HuH-7.5 (cell line): ENCODE results near the gene NBEA.
"Not testable (repeated sequence)": the region's sequence is repeated elsewhere in the genome, so short reads cannot be mapped to it uniquely, and the experiment has no call there.

Experiments used
- DNase-seq: peaks from one replicate; pipeline ENCODE4 v3.0.0; 2011; ENCODE audit warnings: low spot score

Gene NBEA

DNA sequence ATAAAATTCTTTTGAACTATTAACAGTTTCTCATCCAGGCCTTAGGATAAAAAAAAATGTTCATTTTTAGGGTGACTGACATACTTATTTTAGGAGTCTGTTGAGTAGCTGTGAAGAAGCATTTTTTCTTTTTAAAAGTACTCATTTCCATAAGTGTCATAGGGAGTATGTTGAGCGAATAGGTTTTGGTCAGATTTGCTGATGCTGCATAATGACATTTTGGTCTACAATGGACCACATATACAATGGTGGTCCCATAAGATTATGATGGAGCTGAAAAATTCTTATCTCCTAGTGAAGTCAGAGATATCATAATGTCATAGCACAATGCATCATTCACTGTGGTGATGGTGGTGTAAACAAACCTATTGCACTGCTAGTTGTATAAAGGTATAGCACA, 17.4 kb downstream of the NBEA start:
- no peak for DNase-seq

DNA sequence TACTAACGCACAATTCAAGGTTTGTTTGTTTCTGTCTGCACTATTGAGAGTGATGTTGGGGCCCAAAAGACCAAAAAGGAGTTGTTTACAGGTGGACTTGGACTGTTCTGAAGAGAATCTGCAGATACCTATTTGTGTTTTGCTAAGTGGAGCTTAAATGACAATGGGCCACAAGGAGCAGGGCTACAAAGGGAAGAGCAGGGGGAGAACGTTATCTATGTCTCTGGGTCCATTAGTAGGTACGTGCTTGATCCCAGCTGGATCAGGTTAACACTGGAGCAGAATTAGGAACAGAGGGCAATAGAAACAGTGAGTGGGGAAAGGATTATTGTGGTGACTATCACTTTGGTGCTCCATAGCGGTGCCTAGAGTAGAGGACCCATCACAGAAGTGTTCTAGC, 22.5 kb downstream of the NBEA start:
- no peak for DNase-seq

DNA sequence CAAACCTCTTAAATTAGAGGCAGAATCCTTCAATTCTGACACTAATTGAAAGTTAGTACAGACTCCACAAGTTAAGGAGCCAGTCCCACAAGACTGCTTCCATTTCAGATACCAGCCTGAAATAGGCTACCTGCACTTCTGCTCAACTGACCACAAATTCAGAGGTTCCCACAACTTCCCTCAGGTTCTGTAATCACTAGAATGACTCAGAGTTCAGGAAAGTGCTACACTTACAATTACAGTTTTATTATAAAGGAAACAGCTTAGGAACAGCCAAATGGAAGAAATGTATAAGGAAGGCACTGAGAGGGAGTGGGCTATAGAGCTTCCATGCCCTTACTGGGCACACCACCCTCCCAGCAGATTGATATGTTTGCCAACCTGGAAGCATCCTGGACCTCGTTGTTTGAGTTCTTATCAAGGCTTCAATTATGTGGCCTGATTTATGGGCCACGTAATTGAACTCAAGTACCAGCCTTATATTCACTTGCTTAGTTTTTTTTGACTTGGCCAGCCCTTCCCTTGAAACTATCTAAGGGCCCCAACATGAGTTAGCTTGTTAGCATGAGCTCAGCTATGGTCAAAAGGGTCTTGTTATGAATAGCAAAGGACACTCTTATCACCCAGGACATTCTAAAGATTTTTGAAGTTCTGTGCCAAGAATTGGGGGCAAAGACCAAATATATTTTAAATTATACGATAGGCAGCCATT, 25.9 kb downstream of the NBEA start:
- DNase-seq, result no peak

DNA sequence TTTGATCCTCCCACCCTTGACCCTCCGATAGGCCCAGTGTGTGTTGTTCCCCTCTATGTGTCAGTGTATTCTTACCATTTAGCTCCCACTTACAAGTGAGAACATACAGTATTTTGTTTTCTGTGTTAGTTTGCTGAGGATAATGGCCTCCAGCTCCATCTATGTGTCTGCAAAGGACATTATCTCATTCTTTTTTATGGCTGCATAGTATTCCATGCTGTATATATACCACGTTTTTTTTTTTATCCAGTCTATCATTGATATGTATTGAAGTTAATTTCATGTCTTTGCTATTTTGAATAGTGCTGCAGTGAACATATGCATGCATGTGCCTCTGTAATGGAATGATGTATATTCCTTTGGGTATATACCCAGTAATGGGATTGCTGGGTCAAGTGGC, 27.5 kb downstream of the NBEA start:
- not testable (repeated sequence) for DNase-seq

DNA sequence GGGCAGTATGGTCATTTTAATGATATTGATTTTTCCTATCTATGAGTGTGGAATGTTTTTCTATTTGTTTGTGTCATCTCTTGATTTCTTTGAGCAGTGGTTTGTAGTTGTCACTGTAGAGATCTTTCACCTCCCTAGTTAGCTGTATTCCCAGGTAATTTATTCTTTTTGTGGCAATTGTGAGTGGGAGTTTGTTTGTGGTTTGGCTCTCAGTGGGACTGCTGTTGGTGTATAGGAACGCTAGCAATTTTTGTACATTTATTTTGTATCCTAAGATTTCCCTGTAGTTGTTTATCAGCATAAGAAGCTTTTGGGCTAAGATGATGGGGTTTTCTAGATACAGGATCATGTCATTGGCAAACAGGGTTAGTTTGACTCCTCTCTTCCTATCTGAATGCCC, 28.9 kb downstream of the NBEA start:
- no peak for DNase-seq

DNA sequence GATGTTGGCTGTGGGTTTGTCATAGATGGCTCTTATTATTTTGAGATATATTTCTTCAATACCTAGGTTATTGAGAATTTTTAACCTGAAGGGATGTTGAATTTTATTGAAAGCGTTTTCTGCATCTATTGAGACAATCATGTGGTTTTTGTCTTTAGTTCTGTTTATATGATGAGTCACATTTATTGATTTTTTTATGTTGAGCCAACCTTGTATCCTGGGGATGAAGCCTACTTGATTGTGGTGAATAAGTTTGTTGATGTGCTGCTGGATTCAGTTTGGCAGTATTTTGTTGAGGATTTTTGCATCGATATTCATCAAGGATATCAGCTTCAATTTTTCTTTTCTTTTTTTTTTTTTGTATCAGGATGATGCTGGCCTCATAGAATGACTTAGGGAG, 29.4 kb downstream of the NBEA start:
- no peak for DNase-seq

DNA sequence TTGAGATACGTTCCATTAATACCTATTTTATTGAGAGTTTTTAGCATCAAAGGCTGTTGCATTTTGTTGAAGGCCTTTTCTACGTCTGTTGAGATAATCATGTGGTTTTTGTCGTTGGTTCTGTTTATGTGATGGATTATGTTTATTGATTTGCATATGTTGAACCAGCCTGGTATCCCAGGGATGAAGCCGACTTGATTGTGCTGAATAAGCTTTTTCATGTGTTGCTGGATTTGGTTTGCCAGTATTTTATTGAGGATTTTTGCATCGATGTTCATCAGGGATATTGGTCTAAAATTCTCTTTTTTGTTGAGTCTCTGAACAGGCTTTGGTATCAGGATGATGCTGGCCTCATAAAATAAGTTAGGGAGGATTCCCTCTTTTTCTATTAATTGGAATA, 43.1 kb downstream of the NBEA start:
- DNase-seq, result not testable (repeated sequence)

DNA sequence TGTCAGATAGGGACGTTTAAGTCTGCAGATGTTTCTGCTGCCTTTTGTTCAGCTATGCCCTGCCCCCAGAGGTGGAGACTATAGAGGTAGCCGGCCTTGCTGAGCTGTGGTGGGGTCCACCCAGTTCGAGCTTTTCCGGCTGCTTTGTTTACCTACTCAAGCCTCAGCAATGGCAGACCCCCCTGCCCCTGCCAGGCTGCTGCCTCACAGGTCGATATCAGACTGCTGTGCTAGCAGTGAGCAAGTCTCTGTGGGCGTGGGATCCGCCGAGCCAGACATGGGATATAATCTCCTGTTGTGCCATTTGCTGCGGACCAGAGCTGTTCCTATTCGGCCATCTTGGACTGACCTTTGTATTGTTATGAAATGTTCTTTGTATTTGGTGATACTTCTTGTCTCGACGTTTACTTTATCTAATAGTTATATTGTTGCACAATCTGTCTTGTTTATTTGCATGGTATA, 46.3 kb downstream of the NBEA start:
- DNase-seq, result no peak

DNA sequence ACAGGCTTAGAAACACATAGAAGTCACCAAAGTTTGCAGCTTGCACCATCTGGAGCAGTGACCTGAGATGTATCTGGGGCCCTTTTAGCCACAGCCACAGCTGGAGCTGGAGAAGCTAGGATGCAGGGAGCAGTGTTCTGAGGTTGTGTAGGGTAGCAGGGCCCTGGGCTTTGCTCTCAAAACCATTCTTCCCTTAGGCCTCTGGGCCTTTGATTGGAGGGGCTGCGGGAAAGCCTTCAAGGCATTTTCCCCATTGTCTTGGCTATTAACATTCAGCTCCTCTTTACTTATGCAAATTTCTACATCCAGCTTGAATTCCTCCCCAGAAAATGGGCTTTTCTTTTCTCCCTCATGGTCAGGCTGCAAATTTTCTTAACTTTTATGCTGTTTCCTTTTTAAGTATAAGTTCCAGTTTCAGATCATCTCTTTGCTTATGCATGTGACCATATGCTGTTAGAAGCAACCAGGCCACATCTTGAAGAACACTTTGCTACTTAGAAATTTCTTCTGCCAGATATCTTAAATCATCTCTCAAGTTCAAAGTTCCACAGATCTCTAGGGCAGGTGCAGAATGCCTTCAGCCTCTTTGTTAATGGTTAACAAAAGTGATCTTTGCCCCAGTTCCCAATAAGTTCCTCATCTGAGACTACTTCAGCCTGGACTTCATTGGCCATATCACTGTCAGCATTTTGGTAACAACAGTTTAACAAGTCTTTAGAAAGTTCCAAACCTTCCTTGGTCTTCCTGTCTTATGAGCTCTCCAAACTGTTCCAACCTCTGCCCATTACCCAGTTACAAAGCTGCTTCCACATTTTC, 48.5 kb downstream of the NBEA start:
- no peak for DNase-seq

DNA sequence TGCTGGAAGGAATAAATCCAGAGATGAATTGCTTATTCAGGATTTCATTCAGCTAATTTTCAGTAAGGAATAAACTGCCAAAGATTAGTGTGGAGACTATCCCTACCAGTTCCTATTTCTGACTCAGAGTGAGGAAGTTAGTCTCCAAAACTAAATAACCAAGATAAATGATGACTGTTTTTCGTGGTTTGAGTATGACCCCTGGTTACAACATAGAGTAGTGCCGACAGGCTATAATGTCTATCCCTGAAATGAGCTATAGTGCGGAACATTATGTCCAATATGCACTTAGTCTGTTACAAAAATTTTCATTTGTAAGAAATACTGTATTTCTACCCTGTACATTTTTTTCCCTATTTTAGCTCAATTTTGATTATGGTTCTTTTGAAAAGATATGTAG, 51.4 kb downstream of the NBEA start:
- no peak for DNase-seq

DNA sequence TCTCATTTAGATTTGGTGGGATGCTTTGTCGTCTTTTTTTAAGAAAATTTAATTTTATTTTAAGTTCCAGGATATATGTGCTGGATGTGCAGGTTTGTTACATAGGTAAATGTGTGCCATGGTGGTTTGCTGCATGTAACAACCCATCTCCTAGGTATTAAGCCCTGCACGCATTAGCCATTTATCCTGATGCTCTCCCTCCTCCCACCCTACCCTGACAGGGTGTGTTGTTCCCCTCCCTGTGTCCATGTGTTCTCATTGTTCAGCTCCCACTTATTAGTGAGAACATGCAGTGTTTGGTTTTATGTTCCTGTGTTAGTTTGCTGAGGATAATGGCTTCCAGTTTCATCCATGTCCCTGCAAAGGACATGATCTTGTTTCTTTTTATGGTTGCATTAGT, 61.7 kb downstream of the NBEA start:
- not testable (repeated sequence) for DNase-seq

DNA sequence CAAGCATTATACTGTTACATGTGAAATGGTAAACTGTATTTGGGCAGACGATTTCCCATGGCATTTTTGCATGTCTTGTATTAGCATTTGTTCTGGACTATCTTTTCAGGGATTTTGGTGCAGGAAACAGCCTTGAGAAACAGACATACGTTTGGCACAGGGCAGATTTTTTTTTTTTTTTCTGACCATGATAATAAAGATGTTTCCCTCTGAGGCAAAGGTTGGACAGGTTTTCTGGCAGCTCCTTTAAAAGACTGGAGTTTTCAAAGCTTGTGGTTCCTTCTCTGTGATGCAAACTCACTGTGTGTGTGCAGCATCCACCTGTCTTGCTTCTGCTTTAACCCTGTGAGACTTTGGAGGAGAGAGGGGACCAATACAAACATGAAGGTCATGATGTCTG, 63.0 kb downstream of the NBEA start:
- DNase-seq, result no peak

DNA sequence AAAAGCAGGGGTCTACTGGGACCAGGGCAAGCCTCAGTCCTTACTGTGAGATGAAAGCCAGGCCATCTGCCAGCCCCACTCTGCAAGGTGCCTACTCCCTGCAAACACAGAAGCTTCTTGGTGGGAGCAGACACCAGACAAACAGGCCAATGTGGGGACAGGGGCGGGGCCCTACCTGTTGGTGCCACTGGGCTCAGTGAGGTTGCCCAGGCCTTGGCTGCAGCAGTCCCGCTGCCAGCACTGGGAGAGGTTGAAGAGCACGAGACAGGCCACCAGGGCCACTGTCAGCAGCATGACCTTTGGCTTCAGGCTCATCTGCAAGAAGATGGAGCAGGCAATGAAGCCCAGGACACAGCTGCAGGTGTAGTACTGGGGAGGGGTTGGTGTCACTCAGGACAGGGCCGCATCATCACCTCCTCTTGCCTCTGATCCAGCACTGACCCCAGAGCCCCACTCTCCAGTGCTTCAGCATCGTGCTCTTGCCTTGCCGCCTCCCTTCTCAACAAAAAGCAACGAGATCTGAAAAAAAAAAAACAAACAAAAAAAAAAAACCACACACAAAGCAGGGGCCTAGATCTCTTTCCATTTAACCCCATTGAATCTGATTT, 72.6 kb downstream of the NBEA start:
- DNase-seq, result no peak

DNA sequence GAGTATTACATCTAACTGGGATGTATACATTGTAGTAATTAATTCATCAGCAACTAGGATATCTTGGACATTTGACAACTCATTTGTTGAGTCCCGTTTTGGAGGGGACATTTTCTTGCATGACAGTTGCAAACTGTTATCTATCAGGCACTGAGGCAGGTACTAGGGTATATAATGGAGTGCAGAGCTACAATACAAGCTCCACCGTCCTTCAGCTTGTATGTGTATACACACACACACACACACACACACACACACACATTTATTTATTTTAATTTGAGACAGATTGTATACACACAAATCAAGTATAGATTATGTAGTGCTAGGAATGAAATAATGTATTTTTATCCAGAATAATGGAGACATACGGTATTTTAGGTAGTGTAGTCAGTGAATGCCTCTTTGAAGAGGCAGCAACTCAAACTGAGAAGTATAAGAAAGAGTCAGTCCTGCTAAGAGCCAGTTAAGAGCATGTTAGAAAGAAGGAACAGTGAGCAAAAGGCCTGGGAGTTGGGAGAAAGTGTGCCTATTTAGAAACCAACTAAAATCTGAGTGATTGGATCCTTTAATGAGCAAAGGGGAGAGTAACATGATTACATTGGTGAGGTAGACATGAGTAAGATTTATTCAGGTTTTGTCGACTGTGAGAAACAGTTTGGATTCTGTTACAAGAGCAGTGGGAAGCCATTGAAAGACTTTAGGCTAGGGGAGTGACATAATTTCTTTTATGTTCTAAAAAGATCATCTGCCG, 74.5 kb downstream of the NBEA start:
- no peak for DNase-seq

DNA sequence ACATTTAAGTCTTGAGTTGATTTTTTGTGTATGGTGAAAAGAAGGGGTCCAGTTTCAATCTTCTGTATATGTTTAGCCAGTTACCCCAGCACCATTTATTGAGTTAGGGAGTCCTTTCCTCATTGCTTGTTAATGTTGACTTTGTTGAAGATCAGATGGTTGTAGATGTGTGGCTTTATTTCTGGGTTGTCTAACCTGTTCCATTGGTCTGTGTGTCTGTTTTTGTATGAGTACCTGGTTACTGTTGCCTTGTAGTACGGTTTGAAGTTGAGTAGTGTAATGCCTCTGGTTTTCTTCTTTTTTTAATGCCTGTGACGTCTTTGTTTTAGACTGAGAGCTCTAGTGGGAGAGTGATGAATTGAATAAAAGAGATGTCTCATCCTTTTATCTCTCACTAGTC, 83.2 kb downstream of the NBEA start:
- no peak for DNase-seq

DNA sequence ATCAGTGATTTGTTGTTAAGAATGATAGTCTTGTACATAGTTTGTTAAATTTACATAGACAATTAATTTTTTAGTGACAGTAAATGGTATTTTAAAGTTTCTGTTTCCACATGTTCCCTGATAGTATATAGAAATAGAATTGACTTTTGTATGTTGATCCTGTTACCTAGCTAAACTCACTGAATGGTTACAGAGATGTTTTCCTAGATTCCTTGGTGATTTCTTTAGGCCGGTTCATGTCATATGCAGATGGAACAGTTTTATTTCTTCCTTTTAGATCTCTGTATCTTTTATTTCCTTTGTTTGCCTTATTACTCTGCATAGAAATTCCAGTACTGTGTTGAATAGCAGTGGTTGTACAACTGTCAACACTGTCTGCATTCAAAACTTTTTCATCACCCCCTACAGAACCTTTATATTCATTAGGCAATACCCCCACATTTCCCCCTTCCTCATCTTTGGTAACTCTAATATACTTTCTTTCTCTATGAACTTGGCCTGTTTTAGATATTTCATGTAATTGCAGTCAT, 86.3 kb downstream of the NBEA start:
- DNase-seq, result no peak

DNA sequence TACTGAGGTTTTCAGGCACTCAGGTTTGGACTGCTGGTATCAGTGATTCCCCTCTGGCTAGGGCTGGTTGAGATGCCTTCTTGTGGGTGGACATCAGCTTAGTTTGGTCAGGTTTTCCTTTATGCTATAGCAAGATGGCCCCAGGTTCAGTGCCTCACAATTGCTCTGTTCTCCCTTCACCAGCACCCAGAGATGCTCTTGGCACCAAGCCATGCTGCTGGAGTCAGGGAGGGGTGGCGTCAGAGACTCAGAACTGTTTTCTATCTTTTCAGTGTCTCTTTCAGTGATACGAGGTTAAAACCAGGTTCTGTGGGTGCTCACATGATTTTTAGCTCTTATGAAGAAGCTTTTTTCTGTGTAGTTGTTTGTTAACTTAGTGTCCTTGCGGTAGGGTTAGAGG, 96.9 kb downstream of the NBEA start:
- DNase-seq, result no peak

DNA sequence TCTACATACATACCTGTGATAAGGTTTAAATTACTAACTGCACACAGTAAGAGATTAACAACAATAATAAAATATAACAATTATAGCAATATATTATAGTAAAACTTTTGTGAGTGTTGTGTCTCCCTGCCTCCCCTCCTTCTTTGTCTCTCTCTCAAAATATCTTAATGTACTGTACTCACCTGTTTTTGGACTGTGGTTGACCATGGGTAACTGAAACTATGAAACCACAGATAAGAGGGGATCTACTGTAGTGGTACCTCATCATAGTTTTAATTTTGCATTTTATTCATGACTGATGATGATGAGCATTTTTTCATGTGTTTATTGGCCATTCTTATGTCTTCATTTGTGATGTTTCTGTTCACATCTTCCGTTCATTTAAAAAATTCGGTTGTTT, 104.5 kb downstream of the NBEA start:
- DNase-seq, result no peak

DNA sequence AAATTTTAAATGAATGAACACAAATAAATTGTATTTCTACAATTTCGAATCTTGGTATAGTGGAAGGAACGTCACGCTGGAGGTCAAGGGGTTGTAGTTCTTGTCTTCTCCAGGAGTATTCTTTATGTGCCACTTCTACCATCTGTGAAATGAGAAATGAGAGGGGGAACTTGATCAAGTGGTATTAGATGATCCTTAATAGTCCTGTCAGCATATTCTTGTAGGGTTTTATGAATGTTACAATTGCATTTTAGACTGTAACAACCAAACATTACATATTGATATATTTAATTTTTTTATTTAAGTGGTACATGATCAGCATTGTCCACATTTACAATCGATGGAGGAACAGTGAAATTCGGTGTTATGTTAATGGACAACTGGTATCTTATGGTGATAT, 113.6 kb downstream of the NBEA start:
- no peak for DNase-seq

DNA sequence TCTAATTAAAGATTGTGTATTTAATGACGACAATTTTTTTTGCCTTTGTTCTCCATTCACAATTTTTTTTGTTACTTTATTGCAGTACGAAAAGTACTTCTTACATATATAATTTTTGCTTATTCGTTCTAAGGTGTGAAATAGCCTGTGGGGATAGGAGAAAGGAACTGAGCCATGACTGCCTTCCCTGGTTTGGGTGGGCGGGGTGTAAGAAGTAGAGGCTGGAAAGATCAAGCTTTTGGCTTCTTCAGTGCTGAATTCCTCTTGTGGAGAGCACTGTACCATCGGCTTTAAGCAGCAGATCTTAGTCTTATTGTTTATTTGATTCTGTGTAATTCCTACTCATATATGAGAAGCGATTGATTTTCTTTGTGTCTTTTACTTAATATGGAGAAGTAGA, 115.8 kb downstream of the NBEA start:
- DNase-seq, result no peak

DNA sequence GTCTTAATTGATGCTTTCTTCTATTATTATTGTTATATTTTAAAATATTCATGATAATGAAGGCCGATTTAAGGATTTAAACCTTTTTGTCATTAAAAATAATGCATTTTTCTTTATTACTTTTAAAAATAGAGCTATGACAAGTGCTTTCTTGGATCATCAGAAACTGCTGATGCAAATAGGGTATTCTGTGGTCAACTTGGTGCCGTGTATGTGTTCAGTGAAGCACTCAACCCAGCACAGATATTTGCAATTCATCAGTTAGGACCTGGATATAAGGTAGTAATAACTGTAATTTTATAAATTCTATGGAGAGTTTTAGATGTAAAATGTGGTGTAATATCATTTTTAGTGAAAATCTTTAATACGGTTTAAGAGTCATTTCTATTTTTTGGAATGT, 116.5 kb downstream of the NBEA start:
- DNase-seq, result not testable (repeated sequence)

DNA sequence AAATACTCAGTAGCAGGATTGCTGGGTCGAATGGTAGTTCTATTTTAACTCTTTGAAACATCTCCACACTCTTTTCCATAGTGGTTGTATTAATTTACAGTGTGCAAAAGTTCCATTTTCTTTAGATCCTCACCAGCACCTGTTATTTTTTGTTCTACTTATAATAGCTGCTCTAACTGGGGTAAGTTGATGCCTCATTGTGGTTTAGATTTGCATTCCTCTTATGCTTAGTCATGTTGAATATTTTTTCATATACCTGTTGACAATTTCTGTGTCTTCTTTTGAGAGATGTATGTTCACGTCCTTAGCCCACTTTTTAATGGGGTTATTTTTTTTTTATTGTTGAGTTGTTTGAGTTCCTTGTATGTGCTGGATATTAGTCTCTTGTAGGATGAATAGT, 144.6 kb downstream of the NBEA start:
- no peak for DNase-seq
